Muscle of back (tissue), 13 donors: Measurements from ENCODE around the gene BBS4. TPM values are rescaled to one million over a fixed set of nuclear protein-coding genes. Genes with fewer than 3 reads are reported as not detected.
"Not testable (repeated sequence)": the region's sequence is repeated elsewhere in the genome, so short reads cannot be mapped to it uniquely, and the experiment has no call there.

Experiments used
- DNase-seq, 3 donors: peaks; one replicate each; pipeline versions ENCODE4 v3.0.0 to v3.0.0-alpha.2; 2013
- long read RNA-seq, 9 donors: transcript quantifications; one replicate each; lab custom pipeline, GENCODE V29; 2026
- polyA plus RNA-seq, 10 donors: library from polyadenylated mRNA; unstranded; fragments of 120-200 nt; gene quantifications; one replicate each; pipeline ENCODE4 v1.2.1, GENCODE V29; 2013; ENCODE audit not compliant: insufficient read length in 10 of 10

The BBS4 gene
- 10 to 100 TPM; 15.3 to 28.5 (median 18.6) TPM for polyA plus RNA-seq
- long read RNA-seq, donor 1, partial matches to known transcripts, result 0 of 2 reads
- long read RNA-seq, donor 1, other reads (novel, unspliced or antisense), result 0 of 2 reads
- long read RNA-seq, donor 2, partial matches to known transcripts, result 0 of 3 reads
- long read RNA-seq, donor 2, other reads (novel, unspliced or antisense), result 0 of 3 reads
- long read RNA-seq, donor 3, result 0 reads
- long read RNA-seq, donor 4, partial matches to known transcripts, result 0 of 2 reads
- long read RNA-seq, donor 4, other reads (novel, unspliced or antisense), result 0 of 2 reads
- long read RNA-seq, donor 5, partial matches to known transcripts, result 0 of 3 reads
- long read RNA-seq, donor 5, other reads (novel, unspliced or antisense), result 0 of 3 reads
- long read RNA-seq, donor 6, partial matches to known transcripts, result 9 of 20 reads
- long read RNA-seq, donor 6, other reads (novel, unspliced or antisense), result 11 of 20 reads
- long read RNA-seq, donor 7, partial matches to known transcripts, result 0 of 2 reads
- long read RNA-seq, donor 7, other reads (novel, unspliced or antisense), result 0 of 2 reads
- long read RNA-seq, donor 8, result 0 reads
- long read RNA-seq, donor 9, result 0 reads

GRCh38 chr15:72685925-72686794, at the start of gene BBS4, which contains the start of gene HIGD2B:
TSS of gene BBS4 (plus strand) at chr15:72686207. CDS start at chr15:72686228, 21 bp downstream.
TSS of gene HIGD2B (minus strand) at chr15:72686182. CDS start at chr15:72676374, 9,808 bp downstream.
- peak; percentile 90 to 98 (median 93) for DNase-seq

DNA sequence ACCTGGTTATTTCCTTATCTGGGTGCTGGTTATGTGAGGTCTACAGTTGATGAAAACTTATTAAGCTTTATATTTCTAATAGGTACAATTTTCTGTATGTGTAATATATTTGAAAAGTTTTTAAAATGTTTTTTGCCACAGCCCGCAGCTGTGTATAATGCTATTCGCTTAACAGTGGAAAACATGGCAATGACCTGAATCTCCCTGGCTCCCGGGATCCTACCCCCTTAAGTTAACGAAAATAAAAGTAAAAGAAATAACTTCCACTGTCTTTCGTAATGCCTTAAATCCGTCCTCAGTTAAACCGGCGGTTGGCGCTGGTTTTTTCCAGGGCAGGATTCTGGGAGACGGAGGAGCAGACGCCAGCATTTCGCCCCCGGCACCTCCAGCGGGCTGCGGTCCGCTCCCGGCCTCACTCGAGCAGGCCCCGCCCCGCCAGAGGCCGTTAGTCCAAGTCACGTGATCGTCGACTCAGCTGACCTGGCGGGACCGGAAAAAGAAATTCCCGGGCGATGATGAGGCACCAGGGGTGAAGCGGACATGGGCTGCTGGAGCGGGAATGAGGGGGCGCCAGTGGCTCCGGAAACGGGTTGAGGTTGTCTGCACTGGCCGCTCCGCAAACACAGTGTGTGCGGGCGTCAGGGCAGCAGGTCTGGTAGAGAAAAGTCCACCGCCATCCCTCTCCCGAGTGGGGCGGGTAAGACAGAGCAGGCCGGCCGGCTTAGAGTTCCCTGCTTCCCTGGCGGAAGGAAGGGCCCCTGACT, 49.3 kb upstream of the BBS4 start:
- peak in 2 of 3 donors; percentile 68 to 84 for DNase-seq

DNA sequence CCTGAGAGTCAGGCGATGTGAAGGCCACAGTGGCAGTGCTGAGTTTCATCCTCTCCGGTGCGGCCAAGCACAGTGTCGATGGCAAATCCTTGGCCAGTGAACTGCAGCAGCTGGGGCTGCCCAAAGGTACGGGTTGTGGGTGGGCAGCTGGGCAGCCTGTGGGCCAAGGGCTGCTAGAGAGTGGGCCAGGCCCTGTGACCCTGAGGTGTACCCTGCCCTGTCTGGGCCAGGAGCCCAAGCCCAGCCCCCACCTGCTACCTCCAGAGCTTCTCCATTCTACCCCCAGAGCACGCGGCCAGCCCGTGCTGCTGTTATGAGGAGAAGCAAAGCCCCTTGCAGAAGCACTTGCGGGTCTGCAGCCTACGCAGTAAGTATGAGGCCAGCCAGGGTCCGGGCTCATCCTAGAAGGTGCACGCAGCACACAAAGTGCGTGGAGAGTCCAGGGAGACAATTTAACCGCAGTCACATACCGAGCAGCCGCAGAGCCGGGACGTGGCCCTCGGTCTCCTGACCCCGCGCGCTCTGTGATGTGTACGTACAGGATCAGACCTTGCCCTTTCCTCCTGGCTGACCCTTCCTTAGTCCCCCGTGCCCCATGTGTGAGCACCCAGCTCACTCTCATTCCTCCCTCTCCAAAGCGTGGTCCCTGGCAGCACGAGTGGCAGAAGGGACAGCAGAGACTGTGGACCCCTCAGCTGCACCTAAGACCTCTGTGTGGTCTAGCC, 46.1 kb upstream of the BBS4 start:
- DNase-seq, result not testable (repeated sequence)

DNA sequence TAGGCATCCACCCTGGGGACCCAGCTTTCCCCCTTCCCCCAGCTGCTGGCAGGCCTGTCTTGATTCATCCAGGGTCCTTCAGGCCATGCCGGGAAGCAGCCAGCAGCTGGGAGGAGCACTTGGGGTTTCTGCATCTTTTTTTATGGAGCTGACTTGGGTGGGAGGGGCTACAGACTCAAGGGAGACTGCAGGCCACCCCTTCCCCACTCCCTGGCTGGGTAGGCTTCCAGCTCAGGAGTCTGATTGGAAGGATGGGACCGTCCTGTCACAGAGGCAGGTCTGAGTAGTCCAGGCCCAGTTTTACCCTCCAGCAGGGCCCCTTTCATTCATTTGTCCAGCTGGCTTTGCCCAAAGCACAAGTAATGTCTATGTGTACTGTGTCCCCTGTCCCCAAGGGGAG, 43.7 kb upstream of the BBS4 start:
- DNase-seq, result not testable (repeated sequence)

DNA sequence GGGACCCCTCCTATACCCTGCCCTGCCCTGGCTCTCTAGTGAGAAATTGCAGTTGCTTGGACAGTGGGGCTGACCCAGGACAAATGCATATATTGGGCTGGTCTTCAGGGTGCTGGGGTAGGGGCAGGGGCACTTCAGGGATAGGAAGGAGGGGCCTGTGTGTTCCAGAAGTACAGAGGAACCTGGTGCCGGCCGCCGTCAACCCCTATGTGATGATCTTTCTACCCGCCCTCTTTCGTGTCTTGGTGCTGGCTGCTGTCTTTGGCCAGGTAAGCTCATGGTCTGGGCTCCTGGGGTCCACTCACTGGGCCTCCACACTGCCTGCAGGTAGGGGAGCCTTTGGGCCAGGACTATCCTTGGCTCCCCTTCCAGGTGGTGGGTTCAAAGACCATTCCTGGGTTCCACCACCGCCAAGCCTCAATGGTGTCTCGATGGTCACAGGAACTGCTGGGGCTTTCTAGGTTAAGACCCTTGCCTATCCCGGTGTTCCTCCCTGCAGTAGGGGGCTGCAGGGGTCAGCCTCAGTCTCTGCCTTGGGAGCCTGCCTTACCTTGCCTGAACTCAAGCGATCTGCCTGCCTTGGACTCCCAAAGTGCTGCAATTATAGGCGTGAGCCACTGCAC, 37.3 kb upstream of the BBS4 start:
- DNase-seq, result not testable (repeated sequence)

- not testable (repeated sequence) for DNase-seq
These were observed 31.6 kb upstream of the BBS4 start, which contains the start of gene GOLGA6B for GRCh38 chr15:72654397-72654796. TSS of gene GOLGA6B (plus strand) at chr15:72654697. CDS start at chr15:72654738, 41 bp downstream.

DNA sequence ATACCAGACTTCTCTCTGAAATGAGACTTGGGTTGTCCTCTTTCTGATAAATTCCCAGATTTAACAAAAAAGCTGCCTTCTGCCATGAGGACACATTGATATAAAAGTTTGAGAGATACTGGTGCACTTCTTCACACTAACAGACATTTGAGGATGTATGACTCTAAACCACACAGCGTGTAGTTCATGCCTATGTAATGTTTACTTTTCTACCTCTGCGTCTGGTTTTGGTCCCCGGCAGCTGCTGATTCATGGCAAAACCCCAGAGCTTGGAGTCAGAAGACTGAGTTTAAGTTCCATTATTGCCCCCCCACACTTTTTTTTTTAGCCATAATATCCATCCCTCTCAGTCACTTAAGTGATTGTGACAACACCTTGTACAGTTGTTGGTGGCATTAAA, 30.0 kb upstream of the BBS4 start:
- DNase-seq, result not testable (repeated sequence)

DNA sequence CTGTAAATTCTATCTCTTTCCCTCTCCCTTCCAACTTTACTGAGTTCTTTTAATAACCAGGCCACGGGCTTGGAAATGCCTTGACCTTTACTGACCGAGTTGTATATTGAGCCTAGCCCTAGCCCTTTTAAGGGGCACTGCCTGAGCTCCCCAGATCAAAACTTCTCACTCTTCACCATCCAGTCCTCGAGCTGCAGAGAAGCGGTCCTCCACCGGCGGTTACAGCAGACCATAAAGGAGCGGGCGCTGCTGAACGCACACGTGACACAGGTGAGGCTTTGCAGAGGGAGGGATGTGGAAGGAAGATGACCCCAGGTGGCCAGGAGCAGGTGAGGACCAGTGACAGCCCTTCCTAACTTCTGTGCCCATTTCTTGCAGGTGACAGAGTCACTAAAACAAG, 24.9 kb upstream of the BBS4 start:
- not testable (repeated sequence) for DNase-seq

- not testable (repeated sequence) for DNase-seq
These were observed 22.1 kb upstream of the BBS4 start for GRCh38 chr15:72663931-72664330.

- DNase-seq, result not testable (repeated sequence)
These were observed 20.3 kb upstream of the BBS4 start for GRCh38 chr15:72665706-72666105.

DNA sequence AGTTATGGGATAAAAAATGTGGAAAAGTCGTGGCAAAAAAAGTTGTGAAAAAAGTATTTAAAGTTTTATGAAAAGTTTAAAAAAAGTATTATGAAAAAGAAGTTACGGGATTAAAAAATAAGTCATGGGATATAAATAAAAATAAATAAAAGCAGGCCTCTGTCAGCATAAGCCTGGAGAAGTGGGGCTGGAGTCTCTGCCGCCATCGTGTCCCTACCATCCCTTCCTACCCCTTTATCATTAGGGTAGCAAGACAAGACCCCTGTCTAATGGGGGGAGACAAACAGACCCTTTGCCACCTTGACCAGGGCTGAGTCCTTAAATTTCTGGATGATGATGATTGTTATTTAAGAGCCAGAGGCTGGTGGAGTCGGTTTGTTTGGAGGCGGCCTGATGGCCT, 16.2 kb upstream of the BBS4 start:
- DNase-seq, result not testable (repeated sequence)

DNA sequence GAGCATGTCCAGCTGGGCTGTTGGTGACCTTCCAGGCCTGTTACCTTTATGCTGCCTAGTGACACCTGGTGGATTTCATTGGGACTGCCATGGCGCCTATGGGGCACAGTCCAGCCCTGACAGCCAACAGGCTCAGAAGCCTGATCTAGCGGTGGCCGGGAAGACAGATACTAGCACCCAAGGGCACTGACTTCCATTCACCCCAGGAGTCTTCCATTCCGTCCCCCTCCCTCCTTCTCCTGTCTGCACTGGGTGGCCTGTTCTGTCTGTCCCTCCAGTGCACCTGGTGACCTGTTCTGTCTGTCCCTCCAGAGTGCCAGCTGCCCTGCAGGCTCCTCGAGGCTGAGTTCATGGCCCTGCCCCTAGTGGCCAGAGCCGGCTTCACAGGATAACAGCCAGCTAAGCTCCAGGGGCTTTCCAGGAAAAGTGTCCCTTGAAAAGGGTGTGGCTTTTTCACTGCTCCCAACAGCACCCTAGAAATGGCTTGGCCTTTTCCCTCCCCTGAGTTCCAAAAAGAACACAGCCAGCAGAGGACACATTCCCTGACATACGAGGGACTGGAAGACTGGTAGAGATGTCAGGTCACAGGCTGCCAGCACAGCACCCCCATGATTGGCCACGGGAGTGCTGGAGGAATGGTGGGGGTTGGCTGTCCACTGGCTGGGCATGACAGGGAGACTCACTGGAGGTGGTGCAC, 15.2 kb upstream of the BBS4 start:
- DNase-seq, result peak; percentile 25 to 71 (median 40)

DNA sequence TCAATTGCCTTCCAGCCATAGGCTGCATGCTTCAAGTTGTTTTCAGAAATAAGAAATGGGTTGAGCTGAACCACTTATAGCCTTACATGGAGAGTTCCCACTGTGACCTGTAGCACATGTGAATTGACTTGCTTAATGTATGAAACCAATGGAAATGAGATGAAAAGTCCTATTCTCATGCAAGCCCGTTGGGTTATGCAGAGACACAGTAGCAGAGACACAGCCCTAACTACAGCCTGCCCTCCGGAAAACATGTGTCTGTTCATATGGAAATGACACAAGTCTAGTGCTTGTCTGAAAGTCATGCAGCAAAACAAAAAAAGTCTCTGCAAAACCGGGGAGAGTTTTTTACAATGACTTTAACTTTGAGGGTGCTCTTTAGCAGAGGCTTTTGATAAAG, 14.5 kb upstream of the BBS4 start:
- no peak for DNase-seq

GRCh38 chr15:72676838-72677237, 9.2 kb upstream of the BBS4 start:
- no peak for DNase-seq

GRCh38 chr15:72680931-72681330, 5.1 kb upstream of the BBS4 start:
- DNase-seq, result no peak

- DNase-seq, result no peak
These were observed 3.2 kb upstream of the BBS4 start for GRCh38 chr15:72682772-72683171.

DNA sequence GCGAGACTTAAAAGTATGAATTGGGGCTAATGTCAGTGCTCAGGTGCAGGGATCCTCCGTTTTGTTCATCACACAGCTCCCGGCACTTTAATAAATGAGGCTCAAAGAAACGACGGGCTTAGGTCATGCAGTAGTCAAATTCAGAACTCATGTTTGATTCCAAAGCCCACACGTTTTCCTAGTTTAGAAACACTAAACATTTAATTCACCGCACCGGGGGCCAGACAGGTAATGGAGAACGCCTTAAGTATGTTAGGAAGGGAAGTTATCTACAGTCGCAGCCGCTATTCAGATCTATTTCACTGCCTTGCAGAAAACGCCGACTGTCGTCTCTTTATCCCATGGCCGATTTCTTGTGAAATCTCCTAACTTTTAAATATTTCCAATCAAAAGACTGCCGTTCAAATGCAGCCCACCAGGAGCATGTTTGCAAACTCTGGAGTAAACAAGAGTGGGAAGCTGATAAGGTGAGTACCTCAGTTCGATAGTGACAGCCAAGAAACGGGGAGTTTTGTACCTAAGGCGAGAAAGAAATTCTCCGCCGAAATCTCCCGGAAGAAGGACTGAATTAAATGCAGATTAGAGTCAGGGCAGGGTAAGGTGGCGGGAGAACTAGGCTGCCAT, 594 bp upstream of the BBS4 start:
- no peak for DNase-seq

DNA sequence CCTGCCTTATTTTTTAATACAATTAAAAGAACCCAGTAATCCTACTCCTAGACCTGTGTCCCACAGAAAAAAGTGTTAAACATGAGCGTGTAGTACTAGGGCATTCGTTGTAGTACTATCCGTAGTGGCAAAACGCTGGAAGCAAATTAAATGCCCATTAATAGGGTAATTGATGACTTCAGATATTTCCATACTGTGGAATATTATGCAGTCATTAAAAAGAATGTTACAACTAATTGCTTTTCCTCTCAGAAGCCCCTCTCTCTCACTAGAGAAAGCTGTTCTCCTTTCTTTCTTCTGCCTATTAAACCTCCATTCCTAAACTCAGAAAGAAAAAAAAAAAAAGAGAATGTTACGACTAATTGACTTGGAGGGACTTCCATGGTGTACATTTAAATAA, 2.7 kb downstream of the BBS4 start:
- DNase-seq, result no peak

- DNase-seq, result no peak
These were observed 4.9 kb downstream of the BBS4 start for GRCh38 chr15:72690938-72691337.
